Ovary (tissue), 10 donors: Measurements from ENCODE around the gene MPIG6B. TPM values are rescaled to one million over a fixed set of nuclear protein-coding genes. Genes with fewer than 3 reads are reported as not detected.

ENCODE experiments used
- DNase-seq, 5 donors: peaks; one replicate each; pipeline ENCODE4 v3.0.0-alpha.2; 2019 to 2020
- H3K27ac ChIP-seq, 2 donors: fragments of 200-600 bp; one replicate each; pipeline versions ENCODE4 v1.5.1 to v1.8.0; 2019 to 2022
- H3K27me3 ChIP-seq: fragments of 200-600 bp; one replicate; pipeline ENCODE4 v1.8.0; 2022
- H3K36me3 ChIP-seq: fragments of 200-600 bp; sonication (generic); one replicate; pipeline ENCODE4 v1.5.1; 2019
- H3K4me1 ChIP-seq: one replicate; pipeline ENCODE4 v1.8.1; 2013; ENCODE audit warnings: mild to moderate bottlenecking, moderate library complexity; ENCODE audit not compliant: insufficient read depth
- H3K4me3 ChIP-seq: fragments of 200-600 bp; sonication (generic); one replicate; pipeline ENCODE4 v1.5.1; 2017
- H3K9me3 ChIP-seq, 2 donors: fragments of 200-600 bp in 1 of 2; sonication (generic) in 1 of 2; one replicate each; pipeline versions ENCODE4 v1.5.1 to v1.8.1; 2013 to 2019; ENCODE audit warnings: mild to moderate bottlenecking in 1 of 2, moderate library complexity in 1 of 2
- EP300 ChIP-seq: sonication (generic); formaldehyde crosslinking; IDR thresholded peaks from one replicate; pipeline ENCODE4 v1.6.1; 2017; ENCODE audit warnings: antibody characterized with exemption
- POLR2A ChIP-seq: fragments of 450-650 bp; IDR thresholded peaks from one replicate; pipeline ENCODE4 v1.6.1; 2017; ENCODE audit warnings: antibody characterized with exemption, mild to moderate bottlenecking, moderate library complexity
- WGBS, 3 donors: extraction: QIAGEN DNeasy Blood & Tissue Kit in 1 of 3; methylation state at CpG; one replicate each; pipeline versions ENCODE4 v1.1.5 to v1.1.7; 2013 to 2017; 5-methylcytosine and 5-hydroxymethylcytosine counted together
- intact Hi-C, 4 donors: fragments of 100-400 bp; cut with DNase I; formaldehyde crosslinking; loops; one replicate each; pipeline versions ENCODE4 v1.11.0 to v1.15.1; 2022 to 2023
- long read RNA-seq, 3 donors: library from polyadenylated mRNA in 2 of 3; unstranded in 2 of 3; transcript quantifications; one replicate each; pipeline ENCODE4 v2.0.0 and lab custom pipeline, GENCODE V29; 2021 to 2026
- polyA plus RNA-seq, 2 donors: library from polyadenylated mRNA; stranded (reverse); fragments of 200-250 nt in 1 of 2; fragments of 350-450 nt in 1 of 2; fragmentation: Illumina TruSeq in 1 of 2; extraction: RNeasy Lipid Tissue Mini Kit (QIAGEN cat#74804) in 1 of 2; gene quantifications; one replicate each; pipeline ENCODE4 v1.2.3, GENCODE V29; 2013 to 2014
- total RNA-seq, 7 donors: library from RNA; depleted of rRNA in 2 of 7; stranded (reverse); fragments of >200 nt in 2 of 7; fragmentation: NEBNext Ultra II Directional in 3 of 7; extraction: Animal tissue kit (Norgen Biotek cat#: 25700) in 3 of 7; gene quantifications; one replicate each; pipeline versions ENCODE4 v1.1.0 to v1.2.4, GENCODE V29; 2016 to 2023
- TF ChIP-seq, protein P1 (sequence below), 3 donors: fragments of 450-650 bp in 2 of 3; fragments of 200-600 bp in 1 of 3; IDR thresholded peaks; one replicate each; pipeline versions ENCODE4 v1.5.1 to v1.8.0; 2016 to 2022; ENCODE audit warnings: antibody characterized with exemption in 3 of 3, mild to moderate bottlenecking in 1 of 3
- donor health status: DM: no; HTN: no; CAD: no; lungs with moderate emphysema.
- donor health status: DM: no; HTN: no; CAD: no.
- donor health status: Bipolar disorder and iron deficiency.
- donor health status: DM: yes; HTN: yes; CAD: no.
- donor health status: DM: no; HTN: no; CAD: no.
- donor health status: DM: yes; HTN: yes; CAD: no.

The MPIG6B gene, protein sequence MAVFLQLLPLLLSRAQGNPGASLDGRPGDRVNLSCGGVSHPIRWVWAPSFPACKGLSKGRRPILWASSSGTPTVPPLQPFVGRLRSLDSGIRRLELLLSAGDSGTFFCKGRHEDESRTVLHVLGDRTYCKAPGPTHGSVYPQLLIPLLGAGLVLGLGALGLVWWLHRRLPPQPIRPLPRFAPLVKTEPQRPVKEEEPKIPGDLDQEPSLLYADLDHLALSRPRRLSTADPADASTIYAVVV
- total RNA-seq = under 1 TPM in 3 of 7 donors, not detected in 4; 0.15 to 0.94 (median 0.69) TPM
- polyA plus RNA-seq = under 1 TPM; 0.06 to 0.60 TPM
- long read RNA-seq, donor 1 = 0 reads
- long read RNA-seq, donor 2 = 0 reads
- long read RNA-seq, donor 3 = 0 reads

DNA sequence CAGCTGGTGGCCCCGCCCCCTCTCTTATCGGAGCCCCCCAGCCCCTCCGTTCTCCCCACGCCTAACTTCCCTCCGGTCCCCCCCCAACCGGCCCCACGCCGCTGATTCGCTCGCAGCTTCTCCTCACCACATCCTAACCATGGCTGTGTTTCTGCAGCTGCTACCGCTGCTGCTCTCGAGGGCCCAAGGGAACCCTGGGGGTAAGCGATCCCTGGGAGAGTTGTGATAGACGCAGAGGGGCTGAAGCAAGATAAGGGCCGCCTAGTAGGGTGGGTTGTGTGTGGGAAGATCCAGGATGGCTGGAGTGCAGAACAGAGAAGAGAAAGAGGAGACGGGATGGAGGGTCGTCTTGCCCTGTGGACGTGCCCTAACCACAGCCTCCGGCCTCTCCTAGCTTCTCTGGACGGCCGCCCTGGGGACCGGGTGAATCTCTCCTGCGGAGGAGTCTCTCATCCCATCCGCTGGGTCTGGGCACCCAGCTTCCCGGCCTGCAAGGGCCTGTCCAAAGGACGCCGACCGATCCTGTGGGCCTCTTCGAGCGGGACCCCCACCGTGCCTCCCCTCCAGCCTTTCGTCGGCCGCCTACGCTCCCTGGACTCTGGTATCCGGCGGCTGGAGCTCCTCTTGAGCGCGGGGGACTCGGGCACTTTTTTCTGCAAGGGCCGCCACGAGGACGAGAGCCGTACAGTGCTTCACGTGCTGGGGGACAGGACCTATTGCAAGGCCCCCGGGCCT is at the start of gene MPIG6B:
Gene MPIG6B (plus strand): TSS at position 129 of the 735 bp plus-strand sequence. CDS start 11 bp downstream, at position 140.
- intact Hi-C loops = loop anchor here in 2 of 4 donors (2.0 to 10.0 kb wide), 2 partner anchors 47 to 461 kb away; partner anchors contain the start of gene AGER (in 1 of the 2)
- Histone ChIP-seq H3K27ac (no peak within 1 kb of the TSS), H3K9me3 (no peaks in the 10 kb centered on the region), H3K27me3 (no peaks in the 10 kb centered on the region), H3K4me3 (no peak within 1 kb of the TSS), H3K4me1 (peaks cover 2% of the 10 kb centered on the region), H3K36me3 (no peaks in the 10 kb centered on the region)
- WGBS, 3 donors = 54 to 62% (median 61%) methylated on average over 46 of the region's 46 CpGs
- no peak for DNase-seq
- TF ChIP-seq EP300 = no peak
- TF ChIP-seq POLR2A = no peak
- TF ChIP-seq, protein P1, sequence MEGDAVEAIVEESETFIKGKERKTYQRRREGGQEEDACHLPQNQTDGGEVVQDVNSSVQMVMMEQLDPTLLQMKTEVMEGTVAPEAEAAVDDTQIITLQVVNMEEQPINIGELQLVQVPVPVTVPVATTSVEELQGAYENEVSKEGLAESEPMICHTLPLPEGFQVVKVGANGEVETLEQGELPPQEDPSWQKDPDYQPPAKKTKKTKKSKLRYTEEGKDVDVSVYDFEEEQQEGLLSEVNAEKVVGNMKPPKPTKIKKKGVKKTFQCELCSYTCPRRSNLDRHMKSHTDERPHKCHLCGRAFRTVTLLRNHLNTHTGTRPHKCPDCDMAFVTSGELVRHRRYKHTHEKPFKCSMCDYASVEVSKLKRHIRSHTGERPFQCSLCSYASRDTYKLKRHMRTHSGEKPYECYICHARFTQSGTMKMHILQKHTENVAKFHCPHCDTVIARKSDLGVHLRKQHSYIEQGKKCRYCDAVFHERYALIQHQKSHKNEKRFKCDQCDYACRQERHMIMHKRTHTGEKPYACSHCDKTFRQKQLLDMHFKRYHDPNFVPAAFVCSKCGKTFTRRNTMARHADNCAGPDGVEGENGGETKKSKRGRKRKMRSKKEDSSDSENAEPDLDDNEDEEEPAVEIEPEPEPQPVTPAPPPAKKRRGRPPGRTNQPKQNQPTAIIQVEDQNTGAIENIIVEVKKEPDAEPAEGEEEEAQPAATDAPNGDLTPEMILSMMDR (IDR thresholded peaks at IDR 0.05) = no peak

DNA sequence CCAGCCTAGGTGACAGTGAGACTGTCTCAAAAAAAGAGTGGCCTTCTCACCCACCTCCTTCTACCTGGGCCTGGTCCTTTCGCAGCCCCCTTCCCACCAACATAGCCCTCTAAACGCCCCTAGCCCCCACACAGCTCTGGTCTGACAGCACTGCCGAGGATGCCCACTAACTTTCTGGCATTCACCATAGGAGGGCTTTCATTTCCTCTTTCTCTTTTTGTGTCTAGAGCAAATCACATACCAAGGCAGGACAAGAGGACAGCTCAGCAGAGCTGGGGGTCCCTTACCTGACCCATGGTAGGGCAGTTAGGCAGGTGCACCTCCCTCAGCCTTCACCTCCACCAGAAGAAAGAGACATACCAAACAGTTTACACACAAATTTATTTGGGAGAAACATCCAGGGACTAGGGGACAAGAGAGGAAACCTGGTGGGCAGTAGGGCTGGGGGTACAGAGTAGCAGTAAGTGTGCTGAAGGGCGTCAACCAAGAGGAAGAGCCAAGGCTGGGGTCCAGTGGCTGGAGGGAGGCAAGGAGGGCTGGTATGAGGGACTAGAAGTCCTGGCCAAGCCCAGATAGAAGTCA is 46.8 kb upstream of the MPIG6B start:
- no peaks in the 10 kb centered on the region for H3K9me3 ChIP-seq
- WGBS, 3 donors = 80 to 85% (median 84%) methylated on average over 4 of the region's 4 CpGs

DNA sequence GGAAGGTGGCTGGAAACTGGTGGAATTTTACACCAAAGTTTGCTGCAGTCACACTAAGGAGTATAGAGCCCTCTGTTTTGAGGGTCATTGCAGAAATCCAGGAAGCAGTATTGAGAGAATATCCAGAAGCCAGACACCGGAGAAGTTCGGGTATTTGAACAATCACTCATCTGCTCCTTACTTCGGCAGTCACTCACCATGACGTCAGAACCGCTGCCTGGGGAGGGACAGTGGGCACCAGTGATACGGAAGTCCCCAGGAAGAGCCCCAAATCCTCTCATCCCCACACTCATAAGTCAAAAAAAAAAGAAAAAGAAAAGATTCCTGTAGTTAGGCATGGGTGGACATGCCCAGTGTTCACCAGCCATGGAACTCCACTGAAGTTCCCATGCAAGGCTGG is 46.3 kb upstream of the MPIG6B start:
- TF ChIP-seq POLR2A (no peak), EP300 (no peak)
- TF ChIP-seq, protein P1 (IDR thresholded peaks at IDR 0.05) = no peak
- no peak overlapping the region for H3K4me3 ChIP-seq
- intact Hi-C loops = loop anchor here in 1 of 4 donors (10.0 kb wide), 1 partner anchor 288 kb away; no protein-coding TSS in a partner anchor
- no peak overlapping the region for H3K27ac ChIP-seq
- peaks cover 2% of the 10 kb centered on the region for H3K4me1 ChIP-seq
- H3K27me3 ChIP-seq = no peaks in the 10 kb centered on the region
- H3K36me3 ChIP-seq = no peaks in the 10 kb centered on the region
- 58 to 69% (median 69%) methylated on average over 6 of the region's 6 CpGs for WGBS, 3 donors
- DNase-seq = no peak
- no peaks in the 10 kb centered on the region for H3K9me3 ChIP-seq

More for the DNA sequence above, 46.8 kb upstream of the MPIG6B start:
- no peaks in the 10 kb centered on the region for H3K36me3 ChIP-seq
- H3K4me1 ChIP-seq = peaks cover under 1% of the 10 kb centered on the region
- H3K4me3 ChIP-seq = no peak overlapping the region
- intact Hi-C loops = loop anchor here in 1 of 4 donors (10.0 kb wide), 1 partner anchor 288 kb away; no protein-coding TSS in a partner anchor
- no peak for DNase-seq
- no peak overlapping the region for H3K27ac ChIP-seq
- TF ChIP-seq POLR2A (no peak), EP300 (no peak)
- TF ChIP-seq, protein P1 (IDR thresholded peaks at IDR 0.05) = no peak
- H3K27me3 ChIP-seq = no peaks in the 10 kb centered on the region

DNA sequence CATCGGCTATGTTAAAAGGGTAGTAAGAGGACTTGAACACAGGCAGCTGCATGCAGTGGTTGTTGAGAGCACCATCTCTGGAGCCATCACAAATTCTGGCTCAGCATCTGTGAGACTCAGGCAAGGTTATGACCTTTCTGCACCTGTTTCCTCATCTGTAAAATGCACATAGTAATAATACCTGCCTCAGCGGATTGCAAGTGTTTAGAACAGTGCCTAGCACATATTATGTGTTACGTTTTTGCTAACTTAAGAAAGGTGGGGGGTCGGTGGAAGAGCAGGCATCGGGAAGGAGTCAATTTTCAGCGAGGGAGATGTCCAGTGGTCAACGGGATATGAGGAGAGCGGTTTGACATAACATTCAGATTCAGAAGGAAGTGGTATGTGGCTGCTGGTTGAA is 45.2 kb upstream of the MPIG6B start:
- H3K27me3 ChIP-seq = no peaks in the 10 kb centered on the region
- H3K9me3 ChIP-seq = no peaks in the 10 kb centered on the region
- no peak for DNase-seq
- no peak overlapping the region for H3K27ac ChIP-seq
- TF ChIP-seq POLR2A (no peak), EP300 (no peak)
- TF ChIP-seq, protein P1 (IDR thresholded peaks at IDR 0.05) = no peak
- no peaks in the 10 kb centered on the region for H3K36me3 ChIP-seq
- intact Hi-C loops = loop anchor here in 1 of 4 donors (10.0 kb wide), 1 partner anchor 287 kb away; no protein-coding TSS in a partner anchor
- H3K4me3 ChIP-seq = no peak overlapping the region
- WGBS, 3 donors = 56 to 65% (median 62%) methylated on average over 8 of the region's 8 CpGs
- peaks cover 2% of the 10 kb centered on the region for H3K4me1 ChIP-seq
